Thyroid gland (tissue), 4 donors: ENCODE results near the gene FNDC11. TPM values are rescaled to one million over a fixed set of nuclear protein-coding genes. Genes with fewer than 3 reads are reported as not detected.
A peak's percentile ranks its signal among the peaks of the same experiment; 100 is the strongest.

Experiments
- DNase-seq, 2 donors: peaks; one replicate each; pipeline ENCODE4 v3.0.0-alpha.2; 2019
- H3K27ac ChIP-seq, 3 donors: fragments of 200-600 bp; sonication (generic); 1 replicate in 2 of 3; 2 replicates in 1 of 3; pipeline ENCODE4 v1.5.1; 2016 to 2019; ENCODE audit warnings: mild to moderate bottlenecking in 1 of 3, moderate library complexity in 1 of 3
- H3K27me3 ChIP-seq: fragments of 200-600 bp; sonication (generic); one replicate; pipeline ENCODE4 v1.5.1; 2019
- H3K36me3 ChIP-seq, 2 donors: fragments of 200-600 bp; sonication (generic); one replicate each; pipeline ENCODE4 v1.5.1; 2016 to 2019
- H3K4me1 ChIP-seq, 2 donors: fragments of 200-600 bp; sonication (generic); one replicate each; pipeline ENCODE4 v1.5.1; 2017 to 2019
- H3K4me3 ChIP-seq, 3 donors: fragments of 200-600 bp; sonication (generic); replicated peaks in 1 of 3; 1 replicate in 2 of 3; 2 replicates in 1 of 3; pipeline ENCODE4 v1.5.1; 2016; ENCODE audit warnings: mild to moderate bottlenecking in 1 of 3
- H3K9me3 ChIP-seq: fragments of 200-600 bp; sonication (generic); one replicate; pipeline ENCODE4 v1.5.1; 2017
- CTCF ChIP-seq, 6 experiments: fragments of 200-600 bp in 3 of 6; fragments of 450-650 bp in 3 of 6; sonication (generic) in 3 of 6; IDR thresholded peaks; one replicate each; pipeline ENCODE4 v1.5.1; 2016 to 2019; ENCODE audit warnings: antibody characterized with exemption in 6 of 6, mild to moderate bottlenecking in 2 of 6, inconsistent platforms in 1 of 6, moderate library complexity in 1 of 6
- POLR2A ChIP-seq, 2 donors: fragments of 450-650 bp; IDR thresholded peaks; one replicate each; pipeline ENCODE4 v1.6.1; 2017; ENCODE audit warnings: antibody characterized with exemption in 2 of 2, mild to moderate bottlenecking in 2 of 2, moderate library complexity in 1 of 2
- WGBS, 2 donors: methylation state at CpG; one replicate each; pipeline ENCODE4 v1.1.5; 2017; 5-methylcytosine and 5-hydroxymethylcytosine counted together
- intact Hi-C: fragments of 100-400 bp; cut with DNase I; formaldehyde crosslinking; loops from one replicate; pipeline ENCODE4 v1.15.1; 2023
- total RNA-seq, 4 donors: library from RNA; depleted of rRNA; stranded (reverse); fragments of >200 nt; gene quantifications; one replicate each; pipeline ENCODE4 v1.2.3, GENCODE V29; 2016

Gene FNDC11
- total RNA-seq, 4 donors from 2014 or later: 0.39 to 0.89 (median 0.40) TPM; not detected in 1

GRCh38 chr20:63540417-63541186, 13.4 kb upstream of the FNDC11 start:
- DNase-seq: peak; percentile 55 to 64
- no peaks in the 10 kb centered on the region for H3K27me3 ChIP-seq
- WGBS, 2 donors: 41 to 67% methylated on average over 20 to 23 of the region's 49 CpGs
- no peak overlapping the region for H3K27ac ChIP-seq
- no peaks in the 10 kb centered on the region for H3K36me3 ChIP-seq
- no peaks in the 10 kb centered on the region for H3K9me3 ChIP-seq
- H3K4me3 ChIP-seq: no peak overlapping the region
- peaks cover 11 to 21% of the 10 kb centered on the region in 2 donors for H3K4me1 ChIP-seq
- intact Hi-C loops: no loop called here
- TF ChIP-seq CTCF (IDR thresholded peaks at IDR 0.05) (no peak), POLR2A (IDR thresholded peaks at IDR 0.05) (no peak)

DNA sequence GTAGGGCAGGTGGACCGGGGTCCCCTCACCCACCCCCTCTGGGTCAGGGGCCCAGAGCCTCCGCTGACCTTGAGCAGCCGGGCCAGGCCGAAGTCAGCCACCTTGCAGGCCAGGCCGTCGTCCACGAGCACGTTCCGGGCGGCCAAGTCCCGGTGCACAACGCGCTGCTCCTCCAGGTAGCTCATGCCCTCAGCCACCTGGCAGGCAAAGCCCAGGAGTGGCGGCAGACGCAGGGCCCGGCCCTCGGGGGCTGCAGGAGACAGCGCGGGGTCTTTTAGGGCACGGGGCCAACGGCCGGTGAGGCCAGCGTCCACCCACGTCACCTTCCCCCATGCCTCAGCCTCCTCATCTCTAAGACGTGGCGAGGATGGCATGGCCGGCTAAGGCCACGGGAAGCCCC, 12.6 kb upstream of the FNDC11 start:
- TF ChIP-seq POLR2A (IDR thresholded peaks at IDR 0.05) (no peak), CTCF (IDR thresholded peaks at IDR 0.05) (no peak)
- Histone ChIP-seq H3K9me3 (no peaks in the 10 kb centered on the region), H3K27ac (no peak overlapping the region), H3K4me3 (no peak overlapping the region), H3K27me3 (no peaks in the 10 kb centered on the region), H3K4me1 (peaks cover 11 to 21% of the 10 kb centered on the region in 2 donors), H3K36me3 (no peaks in the 10 kb centered on the region)
- intact Hi-C loops: no loop called here
- DNase-seq: no peak
- WGBS, 2 donors: 89 to 96% methylated on average over 10 to 11 of the region's 28 CpGs

DNA sequence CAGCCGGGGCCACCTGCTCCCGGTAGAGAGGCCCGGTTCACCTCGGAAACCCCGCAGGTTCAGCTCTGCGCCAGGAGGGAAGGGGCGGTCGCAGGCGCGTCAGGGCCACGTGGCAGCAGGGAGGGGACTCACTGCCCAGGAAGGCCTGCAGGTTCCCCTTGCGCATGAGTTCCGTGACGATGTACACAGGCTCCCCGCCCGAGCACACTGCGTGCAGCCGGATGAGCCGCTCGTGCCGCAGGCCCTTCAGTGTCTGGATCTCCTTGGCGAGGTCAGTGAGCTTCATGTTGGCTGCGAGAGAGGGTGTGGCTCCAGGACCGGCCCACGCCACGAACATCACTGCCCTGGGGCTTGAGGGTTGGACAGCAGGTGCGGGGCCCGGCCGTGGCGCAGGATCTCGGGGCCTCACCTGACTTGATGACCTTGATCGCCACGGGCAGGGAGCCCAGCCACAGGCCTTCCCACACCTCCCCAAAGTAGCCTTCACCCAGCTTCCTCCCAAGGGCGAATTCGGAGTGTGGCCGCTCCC, 11.9 kb upstream of the FNDC11 start:
- H3K4me3 ChIP-seq: no peak overlapping the region
- no peak for DNase-seq
- H3K9me3 ChIP-seq: no peaks in the 10 kb centered on the region
- intact Hi-C loops: no loop called here
- H3K27me3 ChIP-seq: no peaks in the 10 kb centered on the region
- no peak for TF ChIP-seq CTCF (IDR thresholded peaks at IDR 0.05)
- no peak for TF ChIP-seq POLR2A (IDR thresholded peaks at IDR 0.05)
- 85 to 93% methylated on average over 22 to 31 of the region's 36 CpGs for WGBS, 2 donors
- H3K27ac ChIP-seq: no peak overlapping the region
- peaks cover 11 to 21% of the 10 kb centered on the region in 2 donors for H3K4me1 ChIP-seq
- no peaks in the 10 kb centered on the region for H3K36me3 ChIP-seq

GRCh38 chr20:63542696-63543095, 11.3 kb upstream of the FNDC11 start:
- no peak for TF ChIP-seq CTCF (IDR thresholded peaks at IDR 0.05)
- no peak for TF ChIP-seq POLR2A (IDR thresholded peaks at IDR 0.05)
- Histone ChIP-seq H3K27ac (no peak overlapping the region), H3K4me1 (peaks cover 11 to 15% of the 10 kb centered on the region in 2 donors), H3K27me3 (no peaks in the 10 kb centered on the region), H3K4me3 (no peak overlapping the region), H3K36me3 (no peaks in the 10 kb centered on the region), H3K9me3 (no peaks in the 10 kb centered on the region)
- no peak for DNase-seq
- WGBS, 2 donors: 93% methylated on average over 7 of the region's 10 CpGs; no CpG with 5 or more reads in 1 of the 2 donors
- intact Hi-C loops: no loop called here

GRCh38 chr20:63543131-63543530, 10.8 kb upstream of the FNDC11 start:
- Histone ChIP-seq H3K4me3 (no peak overlapping the region), H3K36me3 (no peaks in the 10 kb centered on the region), H3K27ac (no peak overlapping the region), H3K27me3 (no peaks in the 10 kb centered on the region), H3K4me1 (peaks cover 9 to 11% of the 10 kb centered on the region in 2 donors), H3K9me3 (no peaks in the 10 kb centered on the region)
- 85 to 96% methylated on average over 6 to 7 of the region's 10 CpGs for WGBS, 2 donors
- TF ChIP-seq CTCF (IDR thresholded peaks at IDR 0.05): no peak
- DNase-seq: no peak
- intact Hi-C loops: no loop called here
